Activated T-cell treated with anti-CD3 and anti-CD28 coated beads, Interleukin-2, amount 50 U/mL, for 72 hours (primary cell): Measurements from ENCODE around the gene FSTL4. TPM values are rescaled to one million over a fixed set of nuclear protein-coding genes. Genes with fewer than 3 reads are reported as not detected.
"Not testable (repeated sequence)": the region's sequence is repeated elsewhere in the genome, so short reads cannot be mapped to it uniquely, and the experiment has no call there.

Experiments
- ATAC-seq, 2 donors: fragments of 150-1000 bp; cut with Tn5 transposase; replicated peaks in 1 of 2; 2 replicates each; pipeline ENCODE4 v1.10.0; 2021; ENCODE audit warnings: moderate library complexity in 2 of 2, mild to moderate bottlenecking in 1 of 2
- DNase-seq, 2 donors: peaks; one replicate each; pipeline ENCODE4 v3.0.0; 2021 to 2022; ENCODE audit warnings: mixed read lengths in 1 of 2
- H3K27ac Mint-ChIP-seq: one replicate; pipeline ENCODE4 v1.8.0; 2022; ENCODE audit warnings: mild to moderate bottlenecking, moderate library complexity, mixed read lengths
- H3K27me3 Mint-ChIP-seq: one replicate; pipeline ENCODE4 v1.8.0; 2022; ENCODE audit warnings: low read depth, mixed read lengths
- H3K36me3 Mint-ChIP-seq, 2 donors: one replicate each; pipeline ENCODE4 v1.8.0; 2022; ENCODE audit warnings: mixed read lengths in 2 of 2, mild to moderate bottlenecking in 1 of 2; ENCODE audit not compliant: insufficient read depth in 2 of 2
- H3K4me1 Mint-ChIP-seq: one replicate; pipeline ENCODE4 v1.8.0; 2022; ENCODE audit warnings: low read depth, mixed read lengths
- H3K4me3 Mint-ChIP-seq, 2 donors: one replicate each; pipeline ENCODE4 v1.8.0; 2022; ENCODE audit warnings: mild to moderate bottlenecking in 2 of 2, mixed read lengths in 2 of 2, moderate library complexity in 2 of 2
- H3K9me3 Mint-ChIP-seq, 2 donors: one replicate each; pipeline ENCODE4 v1.8.0; 2022; ENCODE audit warnings: mixed read lengths in 2 of 2
- total RNA-seq, 2 donors: library from RNA; stranded (reverse); gene quantifications; one replicate each; pipeline ENCODE4 v1.2.3, GENCODE V29; 2022

FSTL4 gene
- total RNA-seq, 2 donors from 2014 or later = not detected

- Mint-ChIP-seq H3K27me3 (no peaks in the 10 kb centered on the region), H3K27ac (no peak overlapping the region), H3K9me3 (no peaks in the 10 kb centered on the region), H3K36me3 (peaks cover 0 to 4% of the 10 kb centered on the region in 2 donors), H3K4me3 (peak overlapping the region; percentile 49 to 66), H3K4me1 (peaks cover 48% of the 10 kb centered on the region)
- ATAC-seq = peak; percentile 95 to 97
- DNase-seq = peak; percentile 52 to 83
Measured at GRCh38 chr5:133398646-133399101, 213.7 kb downstream of the FSTL4 start.

- Mint-ChIP-seq H3K27me3 (no peaks in the 10 kb centered on the region), H3K4me1 (peaks cover 48% of the 10 kb centered on the region), H3K27ac (no peak overlapping the region), H3K36me3 (peaks cover 0 to 4% of the 10 kb centered on the region in 2 donors), H3K9me3 (no peaks in the 10 kb centered on the region), H3K4me3 (peak overlapping the region; percentile 49 to 66)
- no peak for DNase-seq
- ATAC-seq = peak in 1 of 2 donors; percentile 17
Measured at GRCh38 chr5:133397990-133398645, 214.2 kb downstream of the FSTL4 start.

- peaks cover 48% of the 10 kb centered on the region for H3K4me1 Mint-ChIP-seq
- no peak for DNase-seq
- ATAC-seq = no peak
Measured at GRCh38 chr5:133397348-133397747, 215.0 kb downstream of the FSTL4 start.

GRCh38 chr5:133396814-133397213, 215.5 kb downstream of the FSTL4 start:
- H3K4me3 Mint-ChIP-seq = peak overlapping the region in 1 of 2 donors; percentile 66
- peaks cover 0 to 4% of the 10 kb centered on the region in 2 donors for H3K36me3 Mint-ChIP-seq
- no peak overlapping the region for H3K27ac Mint-ChIP-seq
- DNase-seq (no peak), ATAC-seq (no peak)
- peaks cover 6% of the 10 kb centered on the region for H3K27me3 Mint-ChIP-seq
- H3K9me3 Mint-ChIP-seq = no peaks in the 10 kb centered on the region
- peaks cover 48% of the 10 kb centered on the region for H3K4me1 Mint-ChIP-seq

More at GRCh38 chr5:133397348-133397747, 215.0 kb downstream of the FSTL4 start:
- Mint-ChIP-seq H3K4me3 (peak overlapping the region in 1 of 2 donors; percentile 66), H3K27me3 (peaks cover under 1% of the 10 kb centered on the region), H3K27ac (no peak overlapping the region), H3K36me3 (peaks cover 0 to 4% of the 10 kb centered on the region in 2 donors), H3K9me3 (no peaks in the 10 kb centered on the region)

GRCh38 chr5:133396187-133396741, 216.1 kb downstream of the FSTL4 start:
- DNase-seq (no peak), ATAC-seq (no peak)
- Mint-ChIP-seq H3K9me3 (no peaks in the 10 kb centered on the region), H3K4me3 (peak overlapping the region in 1 of 2 donors; percentile 50), H3K27me3 (peaks cover 6% of the 10 kb centered on the region), H3K36me3 (peaks cover 0 to 4% of the 10 kb centered on the region in 2 donors), H3K4me1 (peaks cover 48% of the 10 kb centered on the region), H3K27ac (no peak overlapping the region)

- not testable (repeated sequence) for H3K27me3 Mint-ChIP-seq, H3K27ac Mint-ChIP-seq, ATAC-seq, DNase-seq, H3K36me3 Mint-ChIP-seq, H3K9me3 Mint-ChIP-seq, H3K4me3 Mint-ChIP-seq
- peaks cover 48% of the 10 kb centered on the region for H3K4me1 Mint-ChIP-seq
Measured at GRCh38 chr5:133395207-133395606, 217.1 kb downstream of the FSTL4 start.

- H3K9me3 Mint-ChIP-seq, H3K36me3 Mint-ChIP-seq, H3K4me3 Mint-ChIP-seq, DNase-seq, H3K27ac Mint-ChIP-seq, ATAC-seq, H3K27me3 Mint-ChIP-seq: not testable (repeated sequence)
- peaks cover 40% of the 10 kb centered on the region for H3K4me1 Mint-ChIP-seq
Measured at GRCh38 chr5:133394477-133394817, 217.9 kb downstream of the FSTL4 start.

- Mint-ChIP-seq H3K4me3 (no peak overlapping the region), H3K27me3 (peaks cover 14% of the 10 kb centered on the region), H3K36me3 (peaks cover 0 to 4% of the 10 kb centered on the region in 2 donors), H3K4me1 (peaks cover 35% of the 10 kb centered on the region), H3K27ac (no peak overlapping the region), H3K9me3 (no peaks in the 10 kb centered on the region)
- ATAC-seq = no peak
- DNase-seq = no peak
Measured at GRCh38 chr5:133393776-133394476, 218.4 kb downstream of the FSTL4 start.

GRCh38 chr5:133392448-133392847, 219.9 kb downstream of the FSTL4 start:
- Mint-ChIP-seq H3K4me1 (peaks cover 20% of the 10 kb centered on the region), H3K27ac (no peak overlapping the region), H3K9me3 (no peaks in the 10 kb centered on the region), H3K4me3 (no peak overlapping the region), H3K36me3 (peaks cover 0 to 4% of the 10 kb centered on the region in 2 donors), H3K27me3 (peaks cover 28% of the 10 kb centered on the region)
- ATAC-seq (no peak), DNase-seq (no peak)

GRCh38 chr5:133391354-133392136, 220.8 kb downstream of the FSTL4 start:
- DNase-seq = no peak
- Mint-ChIP-seq H3K27me3 (peaks cover 32% of the 10 kb centered on the region), H3K4me1 (peaks cover 11% of the 10 kb centered on the region), H3K27ac (no peak overlapping the region), H3K36me3 (peaks cover 0 to 4% of the 10 kb centered on the region in 2 donors), H3K9me3 (no peaks in the 10 kb centered on the region), H3K4me3 (no peak overlapping the region)
- no peak for ATAC-seq

GRCh38 chr5:133390416-133391353, 221.7 kb downstream of the FSTL4 start:
- Mint-ChIP-seq H3K9me3 (no peaks in the 10 kb centered on the region), H3K27ac (no peak overlapping the region), H3K27me3 (peaks cover 35% of the 10 kb centered on the region), H3K36me3 (peaks cover 0 to 2% of the 10 kb centered on the region in 2 donors), H3K4me1 (peaks cover 6% of the 10 kb centered on the region), H3K4me3 (no peak overlapping the region)
- DNase-seq (no peak), ATAC-seq (no peak)

- ATAC-seq (no peak), DNase-seq (no peak)
- H3K36me3 Mint-ChIP-seq = no peaks in the 10 kb centered on the region
- H3K4me1 Mint-ChIP-seq = peaks cover 4% of the 10 kb centered on the region
- no peak overlapping the region for H3K4me3 Mint-ChIP-seq
- no peaks in the 10 kb centered on the region for H3K9me3 Mint-ChIP-seq
- no peak overlapping the region for H3K27ac Mint-ChIP-seq
- H3K27me3 Mint-ChIP-seq = peaks cover 42% of the 10 kb centered on the region
Measured at GRCh38 chr5:133389066-133389590, 223.2 kb downstream of the FSTL4 start.
